Naive thymus-derived CD8-positive, alpha-beta T cell (primary cell): ENCODE data around the gene FUT7. TPM values are rescaled to one million over a fixed set of nuclear protein-coding genes. Genes with fewer than 3 reads are reported as not detected.
A peak's percentile ranks its signal among the peaks of the same experiment; 100 is the strongest.

ENCODE experiments used
- ATAC-seq, 2 donors: fragments of 150-1000 bp; cut with Tn5 transposase in 1 of 2; sonication (Bioruptor Pico), chemical (Tn5 transposase) in 1 of 2; 1 replicate in 1 of 2; 2 replicates in 1 of 2; pipeline ENCODE4 v1.10.0; 2021; ENCODE audit warnings: mild to moderate bottlenecking in 2 of 2, moderate library complexity in 2 of 2
- POLR2A ChIA-PET: fragments of 350-600 bp; sonication (Branson Sonifier 250); formaldehyde crosslinking; loops from one replicate; lab custom pipeline; 2021; ENCODE audit warnings: antibody characterized with exemption; lab: Charles Lee
- DNase-seq, 10 donors: peaks; one replicate each; pipeline versions ENCODE4 v3.0.0 to v3.0.0-alpha.2; 2020 to 2022
- H3K27ac Mint-ChIP-seq, 10 donors: one replicate each; pipeline ENCODE4 v1.8.0; 2020 to 2022; ENCODE audit warnings: mild to moderate bottlenecking in 10 of 10, mixed read lengths in 10 of 10, moderate library complexity in 4 of 10, inconsistent platforms in 1 of 10
- H3K27me3 Mint-ChIP-seq, 5 donors: one replicate each; pipeline ENCODE4 v1.8.0; 2021 to 2022; ENCODE audit warnings: mixed read lengths in 5 of 5
- H3K36me3 Mint-ChIP-seq, 3 donors: one replicate each; pipeline ENCODE4 v1.8.0; 2020 to 2022; ENCODE audit warnings: mixed read lengths in 3 of 3, mild to moderate bottlenecking in 2 of 3, inconsistent platforms in 1 of 3
- H3K4me1 Mint-ChIP-seq, 4 donors: one replicate each; pipeline ENCODE4 v1.8.0; 2021 to 2022; ENCODE audit warnings: mixed read lengths in 4 of 4
- H3K4me3 Mint-ChIP-seq, 10 donors: one replicate each; pipeline ENCODE4 v1.8.0; 2020 to 2022; ENCODE audit warnings: mild to moderate bottlenecking in 10 of 10, mixed read lengths in 10 of 10, moderate library complexity in 6 of 10, inconsistent platforms in 1 of 10
- H3K9me3 Mint-ChIP-seq, 9 donors: one replicate each; pipeline ENCODE4 v1.8.0; 2020 to 2022; ENCODE audit warnings: mixed read lengths in 9 of 9, mild to moderate bottlenecking in 3 of 9, inconsistent platforms in 1 of 9, moderate library complexity in 1 of 9
- polyA plus RNA-seq, 3 donors: library from polyadenylated mRNA; unstranded; fragments of 300-500 nt; fragmentation: Illumina TruSeq; gene quantifications; one replicate each; pipeline ENCODE4 v1.2.3, GENCODE V29; 2021
- total RNA-seq, 8 experiments: library from RNA in 2 of 8; stranded (reverse) in 2 of 8; gene quantifications; one replicate each; pipeline ENCODE4 v1.2.3 and lab custom pipeline; 2021 to 2026

Gene FUT7
- total and polyA plus RNA-seq, 5 experiments from 2014 or later, result 0.13 to 1.6 (median 1.4) TPM; not detected in 1

GRCh38 chr9:137017791-137018497 is 13.9 kb downstream of the FUT7 start:
- POLR2A ChIA-PET, result no interaction called here
- ATAC-seq, result no peak
- H3K27me3 Mint-ChIP-seq, result no peaks in the 10 kb centered on the region
- no peak for DNase-seq
- H3K4me3 Mint-ChIP-seq, result no peak overlapping the region
- peaks cover 0 to 12% (median 3%) of the 10 kb centered on the region in 4 donors for H3K4me1 Mint-ChIP-seq
- peaks cover 0 to 11% (median 0%) of the 10 kb centered on the region in 3 donors for H3K36me3 Mint-ChIP-seq
- no peaks in the 10 kb centered on the region for H3K9me3 Mint-ChIP-seq
- no peak overlapping the region for H3K27ac Mint-ChIP-seq

GRCh38 chr9:137017071-137017470 is 14.8 kb downstream of the FUT7 start:
- peaks cover 0 to 9% (median 2%) of the 10 kb centered on the region in 4 donors for H3K4me1 Mint-ChIP-seq
- no peak overlapping the region for H3K27ac Mint-ChIP-seq
- H3K9me3 Mint-ChIP-seq, result no peaks in the 10 kb centered on the region
- H3K4me3 Mint-ChIP-seq, result no peak overlapping the region
- ATAC-seq (no peak), DNase-seq (no peak)
- POLR2A ChIA-PET, result no interaction called here
- H3K27me3 Mint-ChIP-seq, result no peaks in the 10 kb centered on the region
- H3K36me3 Mint-ChIP-seq, result peaks cover 0 to 15% (median 0%) of the 10 kb centered on the region in 3 donors

GRCh38 chr9:137016436-137016835 is 15.5 kb downstream of the FUT7 start:
- ATAC-seq (no peak), DNase-seq (no peak)
- peaks cover 0 to 16% (median 0%) of the 10 kb centered on the region in 3 donors for H3K36me3 Mint-ChIP-seq
- H3K27me3 Mint-ChIP-seq, result no peaks in the 10 kb centered on the region
- H3K27ac Mint-ChIP-seq, result peak overlapping the region in 1 of 10 donors; percentile 5
- POLR2A ChIA-PET, result no interaction called here
- H3K4me1 Mint-ChIP-seq, result peaks cover 0 to 6% (median 2%) of the 10 kb centered on the region in 4 donors
- H3K9me3 Mint-ChIP-seq, result no peaks in the 10 kb centered on the region
- no peak overlapping the region for H3K4me3 Mint-ChIP-seq

- H3K4me3 Mint-ChIP-seq, result no peak overlapping the region
- H3K4me1 Mint-ChIP-seq, result peaks cover 0 to 6% (median 2%) of the 10 kb centered on the region in 4 donors
- ATAC-seq (no peak), DNase-seq (no peak)
- H3K27me3 Mint-ChIP-seq, result no peaks in the 10 kb centered on the region
- no peaks in the 10 kb centered on the region for H3K9me3 Mint-ChIP-seq
- POLR2A ChIA-PET, result no interaction called here
- peaks cover 0 to 21% (median 0%) of the 10 kb centered on the region in 3 donors for H3K36me3 Mint-ChIP-seq
- no peak overlapping the region for H3K27ac Mint-ChIP-seq
These were observed 15.9 kb downstream of the FUT7 start for GRCh38 chr9:137015976-137016375.

GRCh38 chr9:137015540-137015930 is 16.4 kb downstream of the FUT7 start:
- Mint-ChIP-seq H3K4me1 (peaks cover 0 to 6% (median 2%) of the 10 kb centered on the region in 4 donors), H3K9me3 (no peaks in the 10 kb centered on the region), H3K27me3 (no peaks in the 10 kb centered on the region), H3K27ac (no peak overlapping the region), H3K36me3 (peaks cover 0 to 21% (median 0%) of the 10 kb centered on the region in 3 donors), H3K4me3 (no peak overlapping the region)
- no peak for DNase-seq
- POLR2A ChIA-PET, result interaction anchor here (1.8 kb wide), 1 partner anchor 9 kb away, joined by 7 read pairs; no protein-coding TSS in a partner anchor
- ATAC-seq, result no peak

- Mint-ChIP-seq H3K27me3 (no peaks in the 10 kb centered on the region), H3K9me3 (no peaks in the 10 kb centered on the region), H3K27ac (no peak overlapping the region), H3K4me1 (peaks cover 0 to 5% (median 2%) of the 10 kb centered on the region in 4 donors), H3K36me3 (peaks cover 0 to 19% (median 0%) of the 10 kb centered on the region in 3 donors), H3K4me3 (no peak overlapping the region)
- ATAC-seq, result no peak
- no peak for DNase-seq
- POLR2A ChIA-PET, result interaction anchor here (0.6 to 1.8 kb wide), 2 partner anchors 10 to 331 kb away, joined by 4 to 7 read pairs; no protein-coding TSS in a partner anchor
These were observed 16.9 kb downstream of the FUT7 start for GRCh38 chr9:137014776-137015539.

- DNase-seq, result no peak
- POLR2A ChIA-PET, result interaction anchor here (0.6 to 1.8 kb wide), 2 partner anchors 11 to 332 kb away, joined by 4 to 7 read pairs; no protein-coding TSS in a partner anchor
- Mint-ChIP-seq H3K4me3 (no peak overlapping the region), H3K27ac (peak overlapping the region in 1 of 10 donors; percentile 40), H3K27me3 (no peaks in the 10 kb centered on the region), H3K36me3 (peaks cover 0 to 23% (median 0%) of the 10 kb centered on the region in 3 donors), H3K4me1 (peaks cover 0 to 2% (median 0%) of the 10 kb centered on the region in 4 donors), H3K9me3 (no peaks in the 10 kb centered on the region)
- no peak for ATAC-seq
These were observed 17.7 kb downstream of the FUT7 start for GRCh38 chr9:137014166-137014565.

- Mint-ChIP-seq H3K27me3 (no peaks in the 10 kb centered on the region), H3K36me3 (peaks cover 0 to 23% (median 0%) of the 10 kb centered on the region in 3 donors), H3K4me3 (no peak overlapping the region), H3K9me3 (no peaks in the 10 kb centered on the region), H3K27ac (no peak overlapping the region), H3K4me1 (peaks cover 0 to under 1% (median 0%) of the 10 kb centered on the region in 4 donors)
- POLR2A ChIA-PET, result interaction anchor here (1.8 kb wide), 1 partner anchor 11 kb away, joined by 7 read pairs; no protein-coding TSS in a partner anchor
- ATAC-seq, result no peak
- DNase-seq, result no peak
These were observed 18.3 kb downstream of the FUT7 start for GRCh38 chr9:137013571-137013940.

- ATAC-seq, result no peak
- H3K27ac Mint-ChIP-seq, result no peak overlapping the region
- POLR2A ChIA-PET, result no interaction called here
- DNase-seq, result no peak
- peaks cover 0 to 20% (median 0%) of the 10 kb centered on the region in 3 donors for H3K36me3 Mint-ChIP-seq
- H3K4me1 Mint-ChIP-seq, result no peaks in the 10 kb centered on the region
- H3K27me3 Mint-ChIP-seq, result no peaks in the 10 kb centered on the region
- H3K9me3 Mint-ChIP-seq, result no peaks in the 10 kb centered on the region
- no peak overlapping the region for H3K4me3 Mint-ChIP-seq
These were observed 19.0 kb downstream of the FUT7 start for GRCh38 chr9:137012694-137013570.

GRCh38 chr9:137011907-137012675 is 19.8 kb downstream of the FUT7 start:
- ATAC-seq (no peak), DNase-seq (no peak)
- Mint-ChIP-seq H3K27me3 (no peaks in the 10 kb centered on the region), H3K4me3 (no peak overlapping the region), H3K36me3 (peaks cover 0 to 20% (median 0%) of the 10 kb centered on the region in 3 donors), H3K9me3 (no peaks in the 10 kb centered on the region), H3K4me1 (no peaks in the 10 kb centered on the region), H3K27ac (no peak overlapping the region)
- POLR2A ChIA-PET, result no interaction called here

- H3K9me3 Mint-ChIP-seq, result no peaks in the 10 kb centered on the region
- H3K4me3 Mint-ChIP-seq, result no peak overlapping the region
- H3K4me1 Mint-ChIP-seq, result peaks cover 0 to 1% (median under 1%) of the 10 kb centered on the region in 4 donors
- no peak overlapping the region for H3K27ac Mint-ChIP-seq
- ATAC-seq (no peak), DNase-seq (no peak)
- no peaks in the 10 kb centered on the region for H3K27me3 Mint-ChIP-seq
- POLR2A ChIA-PET, result no interaction called here
- H3K36me3 Mint-ChIP-seq, result peaks cover 0 to 16% (median 0%) of the 10 kb centered on the region in 3 donors
These were observed 20.7 kb downstream of the FUT7 start for GRCh38 chr9:137011156-137011555.
